Activated T-cell treated with anti-CD3 and anti-CD28 coated beads, Interleukin-2, amount 50 U/mL, for 1 hour (primary cell): ENCODE results near the gene ST7L.
"Not testable (repeated sequence)": the region's sequence is repeated elsewhere in the genome, so short reads cannot be mapped to it uniquely, and the experiment has no call there.

Experiments used
- DNase-seq: peaks from one replicate; pipeline ENCODE4 v3.0.0-alpha.2; 2020

Gene ST7L

GRCh38 chr1:112618721-112619517 lies at the start of gene ST7L:
Gene ST7L (minus strand): TSS chr1:112619141. CDS start chr1:112619113, 28 bp downstream.
- DNase-seq, result peak; percentile 75

- DNase-seq, result no peak
Measured at GRCh38 chr1:112666946-112667345, 48.0 kb upstream of the ST7L start.

GRCh38 chr1:112665857-112666256 lies 46.9 kb upstream of the ST7L start:
- DNase-seq, result no peak

GRCh38 chr1:112651205-112651604 lies 32.3 kb upstream of the ST7L start:
- no peak for DNase-seq

- DNase-seq, result no peak
Measured at GRCh38 chr1:112646225-112646624, 27.3 kb upstream of the ST7L start.

- no peak for DNase-seq
Measured at GRCh38 chr1:112643080-112643479, 24.1 kb upstream of the ST7L start.

GRCh38 chr1:112640437-112640836 lies 21.5 kb upstream of the ST7L start:
- not testable (repeated sequence) for DNase-seq

GRCh38 chr1:112638110-112638428 lies 19.1 kb upstream of the ST7L start:
- no peak for DNase-seq

GRCh38 chr1:112637254-112638109 lies 18.5 kb upstream of the ST7L start:
- DNase-seq, result no peak

- DNase-seq, result no peak
Measured at GRCh38 chr1:112636597-112637253, 17.8 kb upstream of the ST7L start.

- DNase-seq, result no peak
Measured at GRCh38 chr1:112636056-112636455, 17.1 kb upstream of the ST7L start.

GRCh38 chr1:112634367-112634766 lies 15.4 kb upstream of the ST7L start:
- DNase-seq, result no peak

- DNase-seq, result no peak
Measured at GRCh38 chr1:112633628-112634027, 14.7 kb upstream of the ST7L start.

- DNase-seq, result no peak
Measured at GRCh38 chr1:112629256-112629655, 10.3 kb upstream of the ST7L start.

GRCh38 chr1:112628516-112628915 lies 9.6 kb upstream of the ST7L start:
- DNase-seq, result no peak

GRCh38 chr1:112626887-112627286 lies 7.9 kb upstream of the ST7L start:
- no peak for DNase-seq

GRCh38 chr1:112626193-112626592 lies 7.3 kb upstream of the ST7L start:
- DNase-seq, result no peak

GRCh38 chr1:112625696-112626095 lies 6.8 kb upstream of the ST7L start:
- DNase-seq, result no peak

GRCh38 chr1:112624493-112624892 lies 5.6 kb upstream of the ST7L start:
- not testable (repeated sequence) for DNase-seq

- no peak for DNase-seq
Measured at GRCh38 chr1:112620377-112620695, 1.4 kb upstream of the ST7L start.

GRCh38 chr1:112619518-112620376 lies 806 bp upstream of the ST7L start, which contains the start of gene CAPZA1:
Gene CAPZA1 (plus strand): TSS chr1:112619832. CDS start chr1:112619845, 13 bp downstream.
- peak; percentile 90 for DNase-seq

- no peak for DNase-seq
Measured at GRCh38 chr1:112618114-112618720, 724 bp downstream of the ST7L start.
